ENCODE data around the gene SFMBT2. TPM values are rescaled to one million over a fixed set of nuclear protein-coding genes. Genes with fewer than 3 reads are reported as not detected.

SFMBT2 gene
- total and polyA plus RNA-seq, 2 of the 4 experiments (the other 2 are of a cell fraction), result 0.70 to 1.3 TPM

GRCh38 chr10:7315906-7316305, 94.9 kb downstream of the SFMBT2 start:
- H2BK15ac ChIP-seq (ENCODE audit: low read depth, low read length), result no peak overlapping the region
- no peak overlapping the region for H4K91ac ChIP-seq (ENCODE audit: insufficient read depth, low read depth, low read length)
- H3K36me3 ChIP-seq (ENCODE audit: control insufficient read depth, insufficient read depth, low read length), result no peaks in the 10 kb centered on the region
- dilution Hi-C loops (cut with HindIII; ENCODE audit: low sequenced_read_pairs, unreplicated experiment) (no loop called here), in situ Hi-C loops (cut with MboI; ENCODE audit: low sequenced_read_pairs) (no loop called here), intact Hi-C loops (cut with micrococcal nuclease) (no loop called here)
- H3K27ac ChIP-seq (ENCODE audit: insufficient read depth, low read length), result no peak overlapping the region
- no peak overlapping the region for H3K56ac ChIP-seq (ENCODE audit: extremely low read depth, insufficient read depth, low read length)
- no peak overlapping the region for H2AFZ ChIP-seq (replicated peaks; ENCODE audit: low read length, poor library complexity)
- H3K9me1 ChIP-seq (ENCODE audit: insufficient read depth, low read length), result no peaks in the 10 kb centered on the region
- H3K4me3 ChIP-seq (ENCODE audit: insufficient read depth, low read depth, low read length), result no peak overlapping the region
- no TSS peak for BruUV-seq (replicated peaks)
- H2AK5ac ChIP-seq (ENCODE audit: low read depth, low read length), result no peak overlapping the region
- no peak overlapping the region for H4K8ac ChIP-seq (ENCODE audit: low read depth in 2 of 2, low read length in 2 of 2)
- no peak overlapping the region for H3K4me2 ChIP-seq (ENCODE audit: low read depth, low read length)
- H3K9me3 ChIP-seq (ENCODE audit: control insufficient read depth, insufficient read depth, low read length), result no peaks in the 10 kb centered on the region
- no peak overlapping the region for H4K5ac ChIP-seq (ENCODE audit: low read depth, low read length)
- H2BK20ac ChIP-seq (ENCODE audit: low read depth, low read length), result no peak overlapping the region
- H2BK120ac ChIP-seq (ENCODE audit: low read depth, low read length), result no peak overlapping the region
- no peaks in the 10 kb centered on the region for H3K27me3 ChIP-seq (ENCODE audit: control insufficient read depth, insufficient read depth, low read length)
- H2AK9ac ChIP-seq (replicated peaks; ENCODE audit: low read depth, low read length, poor library complexity), result no peak overlapping the region
- no peaks in the 10 kb centered on the region for H4K20me1 ChIP-seq (ENCODE audit: insufficient read depth, low read length)
- DNase-seq, result no peak
- no peak for TF ChIP-seq CHD1 (IDR thresholded peaks at IDR 0.05; ENCODE audit: low read depth, low read length)
- TF ChIP-seq, protein P1, sequence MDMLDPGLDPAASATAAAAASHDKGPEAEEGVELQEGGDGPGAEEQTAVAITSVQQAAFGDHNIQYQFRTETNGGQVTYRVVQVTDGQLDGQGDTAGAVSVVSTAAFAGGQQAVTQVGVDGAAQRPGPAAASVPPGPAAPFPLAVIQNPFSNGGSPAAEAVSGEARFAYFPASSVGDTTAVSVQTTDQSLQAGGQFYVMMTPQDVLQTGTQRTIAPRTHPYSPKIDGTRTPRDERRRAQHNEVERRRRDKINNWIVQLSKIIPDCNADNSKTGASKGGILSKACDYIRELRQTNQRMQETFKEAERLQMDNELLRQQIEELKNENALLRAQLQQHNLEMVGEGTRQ (IDR thresholded peaks at IDR 0.05; ENCODE audit: low read depth, low read length), result no peak
- no peak for TF ChIP-seq BHLHE40 (IDR thresholded peaks at IDR 0.05; ENCODE audit: low read depth, low read length)
- no peak for TF ChIP-seq SMC3 (IDR thresholded peaks at IDR 0.05; ENCODE audit: low read depth, low read length)
- no peaks in the 10 kb centered on the region for H3K4me1 ChIP-seq (ENCODE audit: control insufficient read depth, insufficient read depth, low read length)
- H3K14ac ChIP-seq (replicated peaks; ENCODE audit: low read depth, low read length), result no peak overlapping the region
- CTCF ChIA-PET, result no interaction called here
- no peak overlapping the region for H3K23ac ChIP-seq (ENCODE audit: low read depth, low read length)
- ATAC-seq (ENCODE audit: low read depth), result no peak
- H3K4ac ChIP-seq (ENCODE audit: low read depth, low read length), result no peak overlapping the region
- WGBS, 2 experiments (ENCODE audit: extremely low coverage in 2 of 2, insufficient read length in 1 of 2), result 83% methylated on average over 1 of the region's 2 CpGs; no CpG with 5 or more reads in 1 of the 2 experiments
- H2BK5ac ChIP-seq (ENCODE audit: low read depth, low read length, poor library complexity, severe bottlenecking), result no peak overlapping the region
- no peak overlapping the region for H3K18ac ChIP-seq (ENCODE audit: low read depth, low read length)
- no peak overlapping the region for H3K9ac ChIP-seq (ENCODE audit: low read depth, low read length)
- POLR2A ChIA-PET (ENCODE audit: unreplicated experiment), result no interaction called here
- H3K79me1 ChIP-seq (ENCODE audit: low read depth in 1 of 2, low read length in 2 of 2), result no peaks in the 10 kb centered on the region

All from IMR-90 (cell line).